Endothelial cell (in vitro differentiated cells): ENCODE data around the gene THOC2. TPM values are rescaled to one million over a fixed set of nuclear protein-coding genes. Genes with fewer than 3 reads are reported as not detected.

Experiments used
- DNase-seq: peaks from one replicate; pipeline ENCODE4 v3.0.0; 2021; ENCODE audit warnings: low spot score
- H3K27ac Mint-ChIP-seq: one replicate; pipeline ENCODE4 v1.8.0; 2021; ENCODE audit warnings: mixed read lengths, inconsistent platforms; ENCODE audit not compliant: unreplicated experiment
- H3K27me3 Mint-ChIP-seq: one replicate; pipeline ENCODE4 v1.8.0; 2021; ENCODE audit warnings: mild to moderate bottlenecking, moderate library complexity, mixed read lengths, inconsistent platforms; ENCODE audit not compliant: unreplicated experiment
- H3K36me3 Mint-ChIP-seq: one replicate; pipeline ENCODE4 v1.8.0; 2021; ENCODE audit warnings: mild to moderate bottlenecking, low read depth, mixed read lengths, inconsistent platforms; ENCODE audit not compliant: unreplicated experiment
- H3K4me1 Mint-ChIP-seq: one replicate; pipeline ENCODE4 v1.8.0; 2021; ENCODE audit warnings: mild to moderate bottlenecking, mixed read lengths, inconsistent platforms; ENCODE audit not compliant: unreplicated experiment
- H3K4me3 Mint-ChIP-seq: one replicate; pipeline ENCODE4 v1.8.0; 2021; ENCODE audit warnings: mild to moderate bottlenecking, mixed read lengths, inconsistent platforms; ENCODE audit not compliant: unreplicated experiment
- H3K9me3 Mint-ChIP-seq: one replicate; pipeline ENCODE4 v1.8.0; 2021; ENCODE audit warnings: mixed read lengths, inconsistent platforms; ENCODE audit not compliant: unreplicated experiment
- total RNA-seq: library from RNA; stranded (reverse); fragmentation: NEBNext Ultra II Directional; extraction: Animal tissue kit (Norgen Biotek cat#: 25700); gene quantifications from one replicate; pipeline ENCODE4 v1.2.1, GENCODE V29; 2021; ENCODE audit not compliant: unreplicated experiment
- TF ChIP-seq, protein P1 (sequence below): fragments of 200-600 bp; sonication (generic); IDR thresholded peaks from one replicate; pipeline ENCODE4 v1.5.0; 2021; ENCODE audit warnings: antibody characterized with exemption; ENCODE audit not compliant: unreplicated experiment

THOC2 gene
- total RNA-seq, 1 donor from 2014 or later = 94.3 TPM

DNA sequence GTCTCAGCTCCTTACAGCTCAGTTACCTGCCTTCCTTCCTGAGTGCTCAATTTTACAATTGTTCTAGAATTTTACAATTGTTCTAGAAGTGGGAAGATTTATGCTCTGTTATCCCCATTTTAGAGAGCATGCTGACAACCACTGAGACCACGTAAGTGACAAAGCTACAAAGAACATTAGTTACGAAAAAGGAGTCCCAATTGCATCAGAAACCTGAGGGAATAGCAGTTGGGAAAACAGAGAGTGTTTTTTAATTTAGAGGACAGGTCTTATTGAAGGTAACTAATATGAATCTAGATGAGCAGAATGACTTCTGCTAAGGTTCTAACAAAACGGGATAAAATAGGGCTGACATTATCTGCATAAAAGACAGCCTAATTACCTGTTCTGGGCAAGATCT, 103.3 kb downstream of the THOC2 start:
- no peak overlapping the region for H3K4me3 Mint-ChIP-seq

DNA sequence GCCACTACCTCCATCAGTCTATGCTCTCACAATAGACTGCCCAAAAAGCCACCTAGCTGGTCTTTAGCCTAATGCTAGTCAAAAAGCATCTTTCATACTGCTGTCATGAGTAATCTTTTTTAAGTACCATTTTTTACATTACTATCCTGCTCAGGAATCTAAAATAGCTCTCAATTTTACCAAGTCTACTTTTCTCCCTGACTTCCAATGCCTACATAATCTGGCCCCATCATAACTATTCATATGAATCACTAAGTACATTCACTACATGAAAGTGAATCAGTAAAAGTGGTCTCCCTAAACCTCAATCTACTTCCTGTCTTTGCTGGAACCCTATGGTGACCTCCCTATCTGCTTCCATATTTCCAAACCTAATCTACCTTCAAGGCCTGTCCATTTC, 105.9 kb downstream of the THOC2 start:
- no peak for DNase-seq
- H3K27ac Mint-ChIP-seq = no peak overlapping the region
- no peak overlapping the region for H3K4me3 Mint-ChIP-seq
- peaks cover 3% of the 10 kb centered on the region for H3K27me3 Mint-ChIP-seq
- TF ChIP-seq, protein P1, sequence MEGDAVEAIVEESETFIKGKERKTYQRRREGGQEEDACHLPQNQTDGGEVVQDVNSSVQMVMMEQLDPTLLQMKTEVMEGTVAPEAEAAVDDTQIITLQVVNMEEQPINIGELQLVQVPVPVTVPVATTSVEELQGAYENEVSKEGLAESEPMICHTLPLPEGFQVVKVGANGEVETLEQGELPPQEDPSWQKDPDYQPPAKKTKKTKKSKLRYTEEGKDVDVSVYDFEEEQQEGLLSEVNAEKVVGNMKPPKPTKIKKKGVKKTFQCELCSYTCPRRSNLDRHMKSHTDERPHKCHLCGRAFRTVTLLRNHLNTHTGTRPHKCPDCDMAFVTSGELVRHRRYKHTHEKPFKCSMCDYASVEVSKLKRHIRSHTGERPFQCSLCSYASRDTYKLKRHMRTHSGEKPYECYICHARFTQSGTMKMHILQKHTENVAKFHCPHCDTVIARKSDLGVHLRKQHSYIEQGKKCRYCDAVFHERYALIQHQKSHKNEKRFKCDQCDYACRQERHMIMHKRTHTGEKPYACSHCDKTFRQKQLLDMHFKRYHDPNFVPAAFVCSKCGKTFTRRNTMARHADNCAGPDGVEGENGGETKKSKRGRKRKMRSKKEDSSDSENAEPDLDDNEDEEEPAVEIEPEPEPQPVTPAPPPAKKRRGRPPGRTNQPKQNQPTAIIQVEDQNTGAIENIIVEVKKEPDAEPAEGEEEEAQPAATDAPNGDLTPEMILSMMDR = no peak
- no peaks in the 10 kb centered on the region for H3K9me3 Mint-ChIP-seq
- no peaks in the 10 kb centered on the region for H3K4me1 Mint-ChIP-seq
- H3K36me3 Mint-ChIP-seq = peaks cover 9% of the 10 kb centered on the region

More for the DNA sequence above, 103.3 kb downstream of the THOC2 start:
- Mint-ChIP-seq H3K27me3 (peaks cover 3% of the 10 kb centered on the region), H3K27ac (no peak overlapping the region), H3K36me3 (peaks cover 14% of the 10 kb centered on the region), H3K4me1 (no peaks in the 10 kb centered on the region), H3K9me3 (no peaks in the 10 kb centered on the region)
- no peak for DNase-seq
- TF ChIP-seq, protein P1 = no peak

DNA sequence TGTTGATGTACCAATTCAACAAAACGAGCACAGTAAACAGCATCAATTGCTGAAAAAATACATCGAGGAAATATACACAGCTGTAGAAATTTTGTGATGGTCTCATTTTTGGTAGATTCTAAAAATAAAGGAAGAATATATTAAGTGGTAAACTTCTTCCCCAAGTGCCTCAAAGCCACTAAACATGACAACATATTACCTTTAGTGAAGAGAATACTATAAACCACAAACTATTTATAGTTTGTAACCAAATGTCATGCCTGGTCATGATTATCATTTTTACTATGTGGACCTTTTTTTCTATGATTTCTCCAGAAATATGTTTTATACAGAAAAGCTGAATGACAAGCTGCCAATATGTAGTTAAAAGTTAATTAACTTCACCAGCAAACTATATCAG, 106.9 kb downstream of the THOC2 start:
- Mint-ChIP-seq H3K4me3 (no peak overlapping the region), H3K4me1 (no peaks in the 10 kb centered on the region), H3K27ac (no peak overlapping the region), H3K9me3 (no peaks in the 10 kb centered on the region), H3K27me3 (peaks cover 3% of the 10 kb centered on the region), H3K36me3 (peaks cover 9% of the 10 kb centered on the region)
- no peak for DNase-seq
- TF ChIP-seq, protein P1 = no peak

DNA sequence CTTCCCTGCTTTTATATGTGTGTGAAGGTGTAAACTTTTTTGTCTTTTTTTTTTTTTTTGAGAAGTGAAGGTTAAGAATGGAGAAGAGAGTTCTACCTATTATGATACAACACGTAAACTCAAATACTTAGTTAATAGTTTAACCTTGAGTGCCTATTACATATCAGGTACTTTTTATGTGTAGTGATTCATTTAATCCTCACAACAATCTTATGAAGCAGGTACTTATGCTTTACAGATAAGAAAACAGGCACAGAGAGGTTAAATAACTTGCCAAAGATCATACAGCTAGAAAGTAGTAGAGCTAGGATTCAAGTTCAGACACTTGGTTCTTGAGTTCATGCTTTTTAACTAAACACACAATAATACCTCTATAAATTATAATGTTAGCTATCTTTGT, 107.4 kb downstream of the THOC2 start:
- peaks cover 9% of the 10 kb centered on the region for H3K36me3 Mint-ChIP-seq
- DNase-seq = no peak
- TF ChIP-seq, protein P1 = no peak
- no peaks in the 10 kb centered on the region for H3K4me1 Mint-ChIP-seq
- peaks cover 3% of the 10 kb centered on the region for H3K27me3 Mint-ChIP-seq
- H3K27ac Mint-ChIP-seq = no peak overlapping the region
- H3K4me3 Mint-ChIP-seq = no peak overlapping the region
- no peaks in the 10 kb centered on the region for H3K9me3 Mint-ChIP-seq

DNA sequence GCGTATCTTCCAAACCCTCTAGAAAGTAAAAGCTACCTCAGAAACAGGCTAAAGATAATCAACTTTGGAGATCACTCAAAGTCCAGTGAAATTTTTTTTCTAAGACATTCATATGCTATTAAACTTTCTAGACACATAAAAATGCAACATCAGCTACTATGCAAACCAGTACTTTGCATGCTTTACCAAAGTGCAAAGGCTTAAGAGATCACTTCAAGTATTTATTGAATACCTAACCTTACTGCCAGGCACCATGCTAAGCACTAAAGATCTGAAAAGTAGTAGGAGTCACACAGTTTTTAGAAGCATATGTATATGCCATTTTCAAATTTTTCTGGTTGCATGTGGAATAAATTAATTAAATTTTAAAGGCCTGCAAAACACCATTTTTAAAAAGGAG, 115.8 kb downstream of the THOC2 start:
- TF ChIP-seq, protein P1 = no peak
- Mint-ChIP-seq H3K4me1 (no peaks in the 10 kb centered on the region), H3K27ac (no peak overlapping the region), H3K4me3 (no peak overlapping the region), H3K27me3 (no peaks in the 10 kb centered on the region), H3K9me3 (no peaks in the 10 kb centered on the region), H3K36me3 (peaks cover 4% of the 10 kb centered on the region)
- DNase-seq = no peak
